HG03460 (cell line): ENCODE data around the gene SETDB1.

Source experiments
- ATAC-seq: cut with Tn5 transposase; IDR thresholded peaks from one replicate; pipeline ENCODE4 v1.9.1; 2021; ENCODE audit not compliant: unreplicated experiment

The SETDB1 gene

DNA sequence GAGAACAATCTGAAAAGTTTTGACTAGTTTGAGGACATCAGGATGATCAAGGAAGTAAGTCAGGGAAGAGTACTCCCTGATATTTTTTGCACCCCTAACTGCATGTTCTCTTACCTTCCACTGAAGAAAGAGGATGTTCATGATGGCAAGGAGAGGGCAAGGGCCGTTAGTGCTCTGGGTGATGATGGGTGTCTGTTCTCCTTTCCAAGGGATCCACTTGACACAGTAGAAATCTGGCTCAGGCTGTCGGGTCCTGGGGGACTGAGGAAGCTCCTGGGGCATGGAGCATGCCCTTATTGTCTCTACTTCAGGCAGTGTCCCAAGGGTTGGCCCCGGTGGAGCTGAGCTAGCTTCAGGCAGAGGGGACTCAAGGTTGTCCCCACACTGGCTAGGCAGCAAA is 75.9 kb downstream of the SETDB1 start:
- ATAC-seq: no peak

DNA sequence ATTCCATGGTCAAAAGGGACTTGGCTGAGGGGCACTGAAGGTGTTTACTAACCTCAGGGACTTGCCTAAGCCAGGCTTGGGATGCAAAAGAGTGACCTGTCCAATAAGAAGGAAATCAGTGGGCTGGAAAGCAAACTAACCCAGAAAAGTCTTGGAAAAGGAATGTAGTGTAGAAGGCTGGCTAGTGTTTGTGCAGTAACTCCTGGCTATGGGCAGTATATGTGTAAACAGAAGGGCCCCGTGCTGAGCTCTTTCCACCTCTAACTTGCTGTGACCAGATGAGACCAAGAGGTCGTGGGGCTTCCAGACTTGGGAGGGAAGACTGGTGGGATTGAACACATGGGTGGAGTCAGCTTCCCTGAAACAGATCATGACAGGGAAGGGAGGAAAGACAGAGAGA is 76.4 kb downstream of the SETDB1 start:
- ATAC-seq: no peak

DNA sequence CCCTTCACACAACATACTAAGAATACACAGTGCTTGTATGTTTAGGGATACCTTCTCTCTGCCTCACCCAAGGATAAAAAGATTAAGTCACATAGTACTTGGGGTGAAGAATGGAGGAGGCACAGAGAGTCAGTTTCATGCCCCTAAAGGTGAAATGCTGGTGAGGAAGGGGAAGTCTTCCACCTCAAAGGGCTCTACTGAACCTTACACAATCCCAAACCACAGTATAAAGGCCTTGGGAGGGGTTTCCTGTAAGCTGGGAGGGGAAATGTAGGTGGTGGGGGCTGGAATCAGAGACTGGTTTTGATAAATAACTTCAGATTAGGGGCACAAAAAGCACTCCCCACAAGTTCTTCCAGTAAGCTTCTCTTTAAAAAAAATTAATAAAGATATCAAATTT is 77.0 kb downstream of the SETDB1 start:
- ATAC-seq: no peak

DNA sequence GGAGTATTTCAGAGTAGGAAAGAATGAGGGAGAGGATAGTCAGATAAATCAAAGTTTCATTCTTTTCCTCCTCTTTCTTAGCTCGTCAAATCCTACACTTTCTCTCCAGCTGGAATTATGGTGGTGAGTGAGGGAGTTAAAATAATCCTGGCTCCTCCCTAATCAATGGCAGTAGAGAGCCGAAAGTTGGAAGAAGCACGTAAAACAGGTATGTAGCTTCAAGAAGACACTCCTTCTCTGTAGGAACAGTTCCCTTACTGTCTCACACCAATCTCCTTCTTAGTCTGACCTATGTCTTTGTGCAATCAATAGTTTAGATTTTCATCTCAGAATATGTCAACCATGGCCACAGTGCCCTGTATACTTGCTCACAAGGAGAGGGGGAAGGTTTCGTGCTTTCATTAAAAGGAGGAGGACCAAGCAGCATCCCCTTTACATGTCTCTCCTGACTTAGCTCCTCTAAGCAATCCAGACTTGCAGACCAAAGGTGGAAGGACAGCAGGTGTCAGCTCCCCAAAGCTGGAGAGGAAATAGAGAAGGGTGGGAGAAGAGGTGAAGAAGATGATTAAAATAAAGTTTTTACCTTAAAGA is 79.7 kb downstream of the SETDB1 start:
- ATAC-seq: no peak

DNA sequence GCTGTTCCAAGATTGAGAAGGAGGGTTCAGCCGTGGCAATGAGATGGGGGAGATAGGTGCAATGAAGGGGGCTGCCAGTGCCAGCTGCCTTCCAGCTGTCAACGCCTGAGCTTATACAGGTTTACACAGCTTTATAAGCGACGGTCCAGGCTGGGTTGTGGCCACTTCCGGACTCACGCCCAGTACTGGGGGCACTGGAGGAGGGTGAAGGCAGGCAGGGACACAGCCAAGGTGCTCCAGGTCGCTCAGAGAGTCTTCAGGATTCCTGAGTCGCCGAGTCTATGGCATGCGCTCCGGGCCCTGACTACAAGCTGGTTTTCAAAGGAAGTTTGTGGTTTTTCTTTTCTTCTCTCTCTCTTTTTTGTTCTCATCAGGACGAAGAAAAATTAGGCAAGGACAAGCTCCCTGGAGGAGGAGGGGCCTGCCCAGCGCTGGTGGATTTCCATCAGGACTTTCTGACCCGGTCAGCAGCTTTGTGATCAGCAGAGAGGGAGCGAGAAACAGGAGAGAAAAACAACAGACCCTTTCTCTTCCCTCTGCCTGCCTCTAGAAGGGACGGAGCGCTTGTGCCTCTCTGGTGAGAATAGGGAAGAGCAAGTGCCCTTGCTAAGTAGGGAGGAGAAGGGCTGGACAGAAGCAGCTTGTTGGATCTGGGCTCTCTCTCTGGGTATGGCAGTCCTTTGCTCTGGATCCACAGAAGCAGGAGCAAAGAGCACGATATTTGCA is 80.3 kb downstream of the SETDB1 start, which contains the start of gene MINDY1:
TSS of gene MINDY1 (minus strand) at position 576 of the 726 bp plus-strand sequence. CDS start 4,285 bp downstream, outside the sequence.
- ATAC-seq: no peak

DNA sequence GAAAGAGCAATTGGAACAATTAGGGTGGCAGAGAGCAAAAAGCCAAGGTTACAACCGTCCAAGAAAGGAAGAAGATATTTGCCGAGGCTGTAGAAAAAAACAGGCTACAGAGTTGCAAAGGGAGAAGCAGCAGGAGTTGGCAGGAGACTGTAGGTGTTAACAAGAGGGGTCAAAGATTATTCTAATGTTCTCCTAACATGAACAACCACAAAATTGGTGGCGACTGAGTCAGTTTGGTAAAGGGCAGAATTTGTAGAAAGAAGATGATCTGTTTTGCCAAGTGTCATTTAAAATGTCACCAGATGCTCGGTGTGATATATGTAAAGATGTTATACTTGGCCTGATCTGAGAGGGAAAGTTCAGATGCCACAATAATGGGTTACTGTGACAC is 81.7 kb downstream of the SETDB1 start:
- no peak for ATAC-seq

DNA sequence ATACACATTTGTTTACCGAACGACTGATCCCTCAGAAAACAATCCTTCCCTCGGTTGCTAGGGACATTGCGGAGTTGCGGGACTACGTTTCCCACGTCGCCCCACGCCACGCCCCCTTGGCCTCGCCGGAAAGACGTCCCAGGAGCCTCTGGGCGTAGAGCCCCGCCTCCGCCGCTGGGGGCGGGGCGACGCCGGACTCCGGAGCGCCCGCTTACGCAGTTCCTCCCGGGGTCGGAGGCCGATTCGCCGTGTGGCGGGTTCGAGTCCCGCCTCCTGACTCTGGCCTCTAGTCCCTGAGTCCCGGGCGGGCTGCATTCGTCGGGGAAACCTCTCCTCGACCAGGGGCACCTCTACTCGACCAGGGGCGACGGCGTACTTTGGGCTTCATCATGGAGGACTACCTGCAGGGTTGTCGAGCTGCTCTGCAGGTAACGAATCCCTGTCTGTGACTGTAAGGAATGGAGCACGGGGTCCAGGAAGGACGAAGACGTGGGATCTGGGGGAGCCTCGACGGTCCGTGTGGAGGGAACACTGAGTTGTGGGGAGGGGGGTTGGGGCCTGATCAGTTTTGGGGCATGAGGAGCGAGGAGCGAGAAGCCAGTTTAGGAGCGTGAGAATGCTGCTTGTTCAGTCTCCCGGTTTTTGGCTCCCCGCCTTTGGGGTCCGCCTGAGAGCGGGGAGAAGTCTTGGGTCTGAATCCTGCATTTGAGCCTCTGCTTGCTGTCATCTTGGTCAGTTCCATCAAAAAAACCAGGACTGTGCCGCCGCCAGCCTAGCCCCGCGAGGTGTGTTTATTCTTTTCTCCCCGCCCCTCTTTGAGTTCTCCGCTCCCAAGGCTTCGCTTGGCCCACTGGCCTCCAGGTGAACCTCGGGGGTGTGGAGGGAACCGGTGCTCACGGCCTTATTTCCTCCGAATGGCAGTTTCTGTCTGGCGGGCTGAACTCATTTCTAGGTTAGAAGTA is 82.4 kb downstream of the SETDB1 start, which contains the start of gene PRUNE1:
TSS of gene PRUNE1 (plus strand) at position 206 of the 962 bp plus-strand sequence. CDS start at position 390, 184 bp downstream.
- peak; percentile 66 for ATAC-seq

DNA sequence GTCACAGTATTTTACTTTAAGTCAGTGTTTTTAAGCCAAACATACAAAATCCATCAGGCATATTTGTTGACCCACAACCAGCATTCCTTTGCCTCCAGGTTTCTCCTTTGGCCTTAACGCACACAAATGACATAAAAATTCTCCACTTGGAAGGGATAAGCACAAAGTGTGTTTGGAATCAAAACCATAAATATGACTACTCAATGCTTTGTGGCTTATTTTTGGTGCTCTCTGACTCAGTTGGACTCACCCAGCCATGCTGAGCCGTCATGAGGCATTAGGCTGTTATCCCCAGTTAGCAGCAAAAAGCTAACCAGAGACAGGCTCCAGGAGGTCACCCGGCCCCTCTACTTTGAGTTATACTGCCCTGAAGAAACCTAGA is 83.0 kb downstream of the SETDB1 start:
- ATAC-seq: no peak

DNA sequence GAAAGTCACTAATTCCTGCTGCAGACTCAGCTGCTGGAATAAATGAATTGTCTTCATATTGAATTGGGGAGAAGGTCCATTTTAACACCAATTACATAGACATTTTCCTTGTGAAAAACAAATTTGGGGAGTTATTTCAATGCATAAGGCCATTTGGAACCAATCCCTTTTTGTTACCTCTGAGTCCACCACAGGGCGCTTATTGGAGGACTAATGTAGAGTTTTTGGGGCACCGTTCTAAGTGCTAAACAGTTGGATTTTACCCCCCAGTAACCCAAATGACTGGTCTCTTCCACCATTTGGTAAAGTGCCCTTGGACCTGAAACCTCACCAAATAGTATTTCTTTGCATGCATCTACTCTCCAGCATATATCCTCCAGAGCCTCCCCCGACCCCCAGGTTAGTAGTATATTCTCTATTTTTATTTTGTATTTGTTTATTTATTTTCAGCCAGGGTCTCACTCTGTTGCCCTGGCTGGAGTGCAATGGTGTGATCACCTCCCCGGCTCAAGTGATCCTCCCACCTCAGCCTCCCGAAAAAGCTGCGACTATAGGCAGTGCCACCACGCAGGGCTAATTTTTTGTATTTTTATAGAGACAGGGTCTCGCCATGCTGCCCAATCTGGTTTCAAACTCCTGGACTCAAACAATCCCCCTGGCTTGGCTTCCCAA is 83.6 kb downstream of the SETDB1 start:
- no peak for ATAC-seq

DNA sequence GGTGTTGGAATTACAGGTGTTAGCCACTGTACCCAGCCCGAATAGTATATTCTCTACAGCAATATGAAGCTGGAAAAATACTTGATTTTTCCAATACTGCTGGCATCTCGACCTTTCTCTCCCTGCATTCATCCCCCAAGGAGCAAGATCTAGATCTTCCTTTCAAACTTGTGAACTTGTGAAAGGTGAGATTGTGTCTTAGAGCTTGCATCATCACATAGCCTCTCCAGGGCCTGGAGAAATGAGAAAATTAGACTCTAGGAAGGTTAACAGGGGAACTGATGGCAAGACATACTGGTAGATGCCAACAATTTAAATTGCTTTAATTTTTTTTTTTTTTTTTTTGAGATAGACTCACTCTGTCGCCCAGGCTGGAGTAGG is 84.2 kb downstream of the SETDB1 start:
- no peak for ATAC-seq

DNA sequence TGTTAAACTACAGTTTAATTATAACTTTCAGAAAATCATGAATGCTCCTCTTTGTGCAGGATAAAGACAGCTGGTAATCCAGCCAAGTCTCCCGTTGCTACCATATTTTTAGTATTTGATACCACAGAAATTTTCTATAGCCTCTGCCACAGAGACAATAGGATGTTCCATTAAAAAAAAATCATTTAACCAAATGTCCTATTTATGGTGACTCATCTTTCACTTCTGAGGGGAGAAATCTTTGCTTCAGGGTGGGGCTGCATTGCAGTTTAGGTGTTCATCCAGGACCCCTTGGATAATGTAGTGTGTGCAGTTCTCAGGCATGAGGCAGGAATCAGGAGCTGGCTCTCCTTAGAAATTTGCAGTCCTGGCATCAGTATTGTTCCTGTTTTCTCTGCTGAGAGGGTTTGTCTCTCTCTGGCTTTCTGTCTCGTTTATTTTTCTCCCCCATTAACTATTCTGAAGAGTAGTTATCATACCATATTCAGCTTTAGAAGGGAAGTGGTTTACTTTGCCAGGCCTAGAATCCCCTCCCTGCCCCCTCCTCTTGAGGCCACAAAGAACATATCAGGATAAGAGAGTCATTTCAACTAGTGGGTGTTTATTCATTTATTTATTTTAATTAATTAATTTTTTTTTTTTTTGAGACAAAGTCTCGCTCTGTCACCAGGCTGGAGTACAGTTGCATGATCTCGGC is 85.1 kb downstream of the SETDB1 start:
- no peak for ATAC-seq

DNA sequence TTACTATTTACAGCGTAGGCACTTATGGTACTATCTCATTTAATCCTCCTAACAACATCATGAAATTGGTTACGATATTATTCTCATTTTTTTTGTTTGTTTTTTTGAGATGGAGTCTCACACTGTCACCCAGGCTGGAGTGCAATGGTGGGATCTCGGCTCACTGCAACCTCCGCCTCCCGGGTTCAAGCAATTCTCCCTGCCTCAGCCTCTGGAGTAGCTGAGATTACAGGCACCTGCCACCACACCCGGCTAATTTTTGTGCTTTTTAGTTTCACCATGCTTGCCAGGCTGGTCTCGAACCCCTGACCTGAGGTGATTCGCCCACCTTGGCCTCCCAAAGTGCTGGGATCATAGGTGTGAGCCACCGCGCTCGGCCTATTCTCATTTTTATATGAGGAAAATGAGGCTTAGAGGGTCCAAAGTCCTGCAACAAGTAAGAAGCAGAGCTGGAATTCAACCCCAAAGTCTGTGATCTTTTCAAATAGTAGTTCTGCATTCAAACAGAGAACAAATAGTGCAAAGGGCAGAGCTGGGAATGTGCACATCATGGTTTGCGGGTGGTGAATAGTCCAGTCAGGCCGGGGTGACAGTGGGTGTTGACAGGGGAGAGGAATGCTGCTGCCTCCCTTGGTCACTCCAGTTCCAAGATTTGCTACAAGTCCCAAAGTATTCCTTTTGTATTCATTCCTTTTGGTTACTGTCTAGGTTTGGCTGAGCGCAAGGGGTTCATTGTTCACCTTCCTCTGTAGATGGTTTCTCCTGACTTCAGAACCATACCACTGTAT is 86.7 kb downstream of the SETDB1 start:
- ATAC-seq: no peak

DNA sequence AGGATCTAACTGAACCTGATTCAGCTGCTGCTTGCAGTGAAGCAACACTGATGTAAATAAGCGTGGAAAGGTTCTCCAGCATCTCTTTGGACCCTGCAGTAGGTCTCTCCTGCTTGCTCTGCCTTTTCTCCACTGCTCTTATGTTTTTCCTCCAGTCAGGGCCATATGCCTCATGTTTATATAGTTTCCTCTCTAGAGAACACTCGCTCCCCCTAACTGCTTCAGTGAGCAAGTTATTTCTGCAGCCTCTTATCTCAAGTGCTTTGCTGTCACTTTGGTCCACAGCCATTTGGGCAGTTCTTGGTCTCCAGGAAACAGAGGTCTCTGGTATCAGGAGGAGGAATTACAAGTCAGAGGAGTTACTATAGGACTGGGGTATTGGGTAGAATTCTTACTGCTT is 87.4 kb downstream of the SETDB1 start:
- no peak for ATAC-seq
